Keratinocyte (primary cell): ENCODE measurements around the gene TRABD2B. TPM values are rescaled to one million over a fixed set of nuclear protein-coding genes. Genes with fewer than 3 reads are reported as not detected.

ENCODE experiments used
- DNase-seq: peaks from one replicate; pipeline ENCODE4 v3.0.0-alpha.2; 2011; ENCODE audit warnings: low read depth, missing footprints, low spot score
- FAIRE-seq: peaks from 2 replicates; lab custom pipeline; 2011; peaks lifted over from hg19 to GRCh38; lab: Jason Lieb, UNC
- H2AFZ ChIP-seq: 2 replicates; pipeline ENCODE4 v1.6.0; 2012; ENCODE audit warnings: low read length, control low read depth, inconsistent platforms; ENCODE audit not compliant: control insufficient read depth
- H3K27ac ChIP-seq: 2 replicates; pipeline ENCODE4 v1.5.1; 2011; ENCODE audit warnings: low read length; ENCODE audit not compliant: control insufficient read depth, insufficient read depth
- H3K27me3 ChIP-seq: 3 replicates; pipeline ENCODE4 v1.6.0; 2011; ENCODE audit warnings: low read length; ENCODE audit not compliant: control insufficient read depth, insufficient read depth; ENCODE audit errors: extremely low read depth
- H3K36me3 ChIP-seq, 2 experiments: 2 replicates in 1 of 2; 3 replicates in 1 of 2; pipeline ENCODE4 v1.5.1; 2011; ENCODE audit warnings: low read length in 2 of 2, mild to moderate bottlenecking in 1 of 2; ENCODE audit not compliant: control insufficient read depth in 2 of 2, insufficient read depth in 2 of 2; ENCODE audit errors: extremely low read depth in 1 of 2
- H3K4me1 ChIP-seq: 3 replicates; pipeline ENCODE4 v1.5.1; 2011; ENCODE audit warnings: low read length; ENCODE audit not compliant: control insufficient read depth, insufficient read depth; ENCODE audit errors: extremely low read depth
- H3K4me2 ChIP-seq: 3 replicates; pipeline ENCODE4 v1.6.0; 2011; ENCODE audit warnings: low read depth, low read length; ENCODE audit not compliant: control insufficient read depth, insufficient read depth; ENCODE audit errors: extremely low read depth
- H3K4me3 ChIP-seq, 3 experiments: fragments of 200-600 bp in 1 of 3; sonication (generic) in 1 of 3; 2 replicates in 2 of 3; 3 replicates in 1 of 3; pipeline ENCODE4 v1.5.1; 2011 to 2016; ENCODE audit warnings: low read length in 3 of 3, mild to moderate bottlenecking in 3 of 3, control low read depth in 2 of 3, inconsistent platforms in 1 of 3, low read depth in 1 of 3, mixed read lengths in 1 of 3, mixed run types in 1 of 3, moderate library complexity in 1 of 3; ENCODE audit not compliant: control insufficient read depth in 2 of 3, insufficient read depth in 2 of 3; ENCODE audit errors: extremely low read depth in 1 of 3
- H3K79me2 ChIP-seq: 2 replicates; pipeline ENCODE4 v1.6.0; 2012; ENCODE audit warnings: low read length; ENCODE audit not compliant: control insufficient read depth, insufficient read depth
- H3K9ac ChIP-seq: 3 replicates; pipeline ENCODE4 v1.6.0; 2011; ENCODE audit warnings: low read length; ENCODE audit not compliant: control insufficient read depth, insufficient read depth; ENCODE audit errors: extremely low read depth
- H3K9me1 ChIP-seq: 3 replicates; pipeline ENCODE4 v1.6.0; 2011; ENCODE audit warnings: low read length; ENCODE audit not compliant: control insufficient read depth, insufficient read depth; ENCODE audit errors: extremely low read depth
- H3K9me3 ChIP-seq: 2 replicates; pipeline ENCODE4 v1.5.1; 2012; ENCODE audit warnings: low read depth, low read length; ENCODE audit not compliant: control insufficient read depth
- H4K20me1 ChIP-seq: 3 replicates; pipeline ENCODE4 v1.6.0; 2011; ENCODE audit warnings: low read length; ENCODE audit not compliant: control insufficient read depth, insufficient read depth; ENCODE audit errors: extremely low read depth
- EZH2 ChIP-seq: IDR thresholded peaks from one replicate; pipeline ENCODE4 v1.6.1; 2012; ENCODE audit warnings: inconsistent platforms, mild to moderate bottlenecking, low read length, moderate library complexity
- dilution Hi-C: fragments of 300-500 bp; cut with MboI; formaldehyde crosslinking; loops from one replicate; pipeline ENCODE4 v1.7.0; 2020; ENCODE audit warnings: low sequenced_read_pairs; ENCODE audit not compliant: extremely low pct_ligation_motif_present
- polyA plus RNA-seq, 5 experiments: library from polyadenylated mRNA; depleted of rRNA in 3 of 5; stranded (reverse) in 3 of 5; stranded (forward) in 1 of 5; unstranded in 1 of 5; fragments of >200 nt; gene quantifications; 1 replicate in 1 of 5; 2 replicates in 3 of 5; 3 replicates in 1 of 5; pipeline versions ENCODE4 v1.2.1 to v1.2.3, GENCODE V29; 2011 to 2012; ENCODE audit warnings: missing spikeins in 2 of 5, low read depth in 1 of 5, low replicate concordance in 1 of 5
- TF ChIP-seq, protein P1 (sequence below), 3 experiments: IDR thresholded peaks in 1 of 3; conservative IDR thresholded peaks in 1 of 3; optimal IDR thresholded peaks in 1 of 3; 2 replicates in 2 of 3; 3 replicates in 1 of 3; pipeline versions ENCODE3 to v1.5.1; 2011; ENCODE audit warnings: low read length in 3 of 3, mild to moderate bottlenecking in 3 of 3, moderate library complexity in 2 of 3, control low read depth in 1 of 3, inconsistent platforms in 1 of 3; ENCODE audit not compliant: insufficient read depth in 2 of 3; ENCODE audit errors: extremely low read depth in 1 of 3

Gene TRABD2B
- polyA plus RNA-seq, 1 donor (not counting 4 experiments of a cell fraction or from before 2014, with no cell fraction given): 0.13 TPM

DNA sequence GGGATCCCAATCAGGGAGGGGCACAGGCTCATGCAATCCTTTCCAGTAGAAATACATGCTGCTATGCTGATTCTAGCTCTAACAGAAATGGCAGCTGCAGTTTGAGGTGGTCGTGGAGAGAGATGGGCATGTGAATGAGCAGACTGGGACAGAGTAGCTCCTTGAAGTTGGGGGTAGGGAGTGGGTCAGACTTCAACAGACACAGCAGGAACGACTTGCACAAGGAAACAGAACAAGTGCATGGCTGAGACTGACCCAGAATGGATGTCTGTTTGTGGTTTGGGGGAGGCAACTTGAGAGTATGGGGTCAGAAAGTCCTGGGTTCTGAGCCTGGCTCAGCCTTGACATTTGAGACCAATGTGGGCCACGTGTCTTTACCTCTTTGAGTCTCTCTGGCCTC lies 25.1 kb upstream of the TRABD2B start:
- DNase-seq: no peak
- no peaks in the 10 kb centered on the region for H4K20me1 ChIP-seq
- H3K79me2 ChIP-seq: no peaks in the 10 kb centered on the region
- no peak overlapping the region for H2AFZ ChIP-seq
- H3K9me3 ChIP-seq: no peaks in the 10 kb centered on the region
- no peaks in the 10 kb centered on the region for H3K36me3 ChIP-seq
- H3K4me3 ChIP-seq: no peak overlapping the region
- no peak for TF ChIP-seq EZH2
- TF ChIP-seq, protein P1, sequence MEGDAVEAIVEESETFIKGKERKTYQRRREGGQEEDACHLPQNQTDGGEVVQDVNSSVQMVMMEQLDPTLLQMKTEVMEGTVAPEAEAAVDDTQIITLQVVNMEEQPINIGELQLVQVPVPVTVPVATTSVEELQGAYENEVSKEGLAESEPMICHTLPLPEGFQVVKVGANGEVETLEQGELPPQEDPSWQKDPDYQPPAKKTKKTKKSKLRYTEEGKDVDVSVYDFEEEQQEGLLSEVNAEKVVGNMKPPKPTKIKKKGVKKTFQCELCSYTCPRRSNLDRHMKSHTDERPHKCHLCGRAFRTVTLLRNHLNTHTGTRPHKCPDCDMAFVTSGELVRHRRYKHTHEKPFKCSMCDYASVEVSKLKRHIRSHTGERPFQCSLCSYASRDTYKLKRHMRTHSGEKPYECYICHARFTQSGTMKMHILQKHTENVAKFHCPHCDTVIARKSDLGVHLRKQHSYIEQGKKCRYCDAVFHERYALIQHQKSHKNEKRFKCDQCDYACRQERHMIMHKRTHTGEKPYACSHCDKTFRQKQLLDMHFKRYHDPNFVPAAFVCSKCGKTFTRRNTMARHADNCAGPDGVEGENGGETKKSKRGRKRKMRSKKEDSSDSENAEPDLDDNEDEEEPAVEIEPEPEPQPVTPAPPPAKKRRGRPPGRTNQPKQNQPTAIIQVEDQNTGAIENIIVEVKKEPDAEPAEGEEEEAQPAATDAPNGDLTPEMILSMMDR (optimal IDR thresholded peaks at IDR 0.05 in 1 of 3, IDR thresholded peaks at IDR 0.05 in 1 of 3, conservative IDR thresholded peaks at IDR 0.05 in 1 of 3; ENCODE audit: extremely low read depth in 1 of 3, insufficient read depth in 2 of 3, low read length in 3 of 3): no peak
- H3K9ac ChIP-seq: no peak overlapping the region
- peaks cover 40% of the 10 kb centered on the region for H3K4me1 ChIP-seq
- dilution Hi-C loops: no loop called here
- H3K27me3 ChIP-seq: no peaks in the 10 kb centered on the region
- no peak for FAIRE-seq
- H3K9me1 ChIP-seq: no peaks in the 10 kb centered on the region
- H3K4me2 ChIP-seq: no peak overlapping the region
- no peak overlapping the region for H3K27ac ChIP-seq

DNA sequence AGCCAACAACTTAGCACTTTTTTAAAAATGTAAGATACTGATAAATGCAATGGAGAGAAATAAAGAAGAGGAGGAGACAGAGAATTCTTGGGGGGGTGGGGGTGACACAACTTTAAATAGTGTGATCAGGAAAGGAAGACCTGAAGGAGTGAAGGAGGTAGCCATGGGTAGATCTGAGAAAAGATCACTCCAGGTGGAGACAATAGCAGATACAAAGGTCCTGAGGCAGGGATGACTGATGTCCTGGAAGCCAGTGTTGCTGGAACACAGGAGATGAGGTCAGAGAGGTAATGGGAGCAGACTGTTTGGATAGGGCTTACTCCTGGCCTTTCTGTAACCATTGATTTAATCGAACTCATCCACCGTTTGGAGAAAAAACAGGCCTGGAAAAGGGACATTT lies 24.6 kb upstream of the TRABD2B start:
- DNase-seq (no peak), FAIRE-seq (peak; percentile 26)
- Histone ChIP-seq H3K27ac (no peak overlapping the region), H2AFZ (no peak overlapping the region), H3K9me3 (no peaks in the 10 kb centered on the region), H4K20me1 (no peaks in the 10 kb centered on the region), H3K9ac (no peak overlapping the region), H3K9me1 (no peaks in the 10 kb centered on the region), H3K27me3 (no peaks in the 10 kb centered on the region), H3K79me2 (no peaks in the 10 kb centered on the region), H3K4me2 (no peak overlapping the region), H3K4me3 (no peak overlapping the region), H3K4me1 (peaks cover 38% of the 10 kb centered on the region), H3K36me3 (no peaks in the 10 kb centered on the region)
- dilution Hi-C loops: no loop called here
- TF ChIP-seq, protein P1 (optimal IDR thresholded peaks at IDR 0.05 in 1 of 3, IDR thresholded peaks at IDR 0.05 in 1 of 3, conservative IDR thresholded peaks at IDR 0.05 in 1 of 3; ENCODE audit: extremely low read depth in 1 of 3, insufficient read depth in 2 of 3, low read length in 3 of 3): no peak
- no peak for TF ChIP-seq EZH2
